ENCODE data around the gene RAB36. TPM values are rescaled to one million over a fixed set of nuclear protein-coding genes. Genes with fewer than 3 reads are reported as not detected.

Gene RAB36
- polyA plus RNA-seq, 1 donor (not counting 4 experiments of a cell fraction or from before 2014, with no cell fraction given) = 1.9 TPM

DNA sequence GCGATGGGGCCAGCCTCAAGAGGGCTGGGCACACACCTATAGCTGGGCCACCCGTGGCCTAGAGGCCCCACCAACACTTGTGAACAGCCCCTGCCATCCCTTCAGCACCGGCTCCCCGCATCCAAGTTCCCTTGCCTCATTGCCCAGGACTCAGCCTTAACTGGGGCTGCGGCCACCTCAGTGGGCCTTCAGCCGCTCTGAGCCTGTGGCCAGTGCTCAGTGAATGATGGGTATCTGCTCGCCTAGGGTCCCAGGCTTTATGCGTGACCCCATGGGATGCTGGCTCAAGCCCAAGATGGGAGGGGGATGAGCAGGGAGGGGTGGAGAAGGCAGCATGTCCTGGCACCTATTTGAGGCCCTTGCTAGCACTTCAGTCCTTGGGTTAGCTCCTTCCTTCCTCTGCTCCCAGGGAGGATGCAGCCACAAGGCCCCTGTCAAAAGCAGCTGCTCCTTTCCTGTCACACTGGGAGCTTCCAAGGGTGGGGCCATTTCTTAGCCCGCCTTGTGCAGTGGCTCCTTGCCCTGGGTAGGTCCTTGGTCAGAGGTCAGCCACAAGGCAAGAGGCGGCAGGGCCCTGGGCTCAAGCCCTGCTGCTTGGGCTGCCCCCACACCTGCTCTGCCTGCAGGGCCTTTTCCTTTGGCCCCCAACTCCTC is 43.1 kb upstream of the RAB36 start:
- Histone ChIP-seq H3K36me3 (ENCODE audit: control insufficient read depth in 2 of 2, extremely low read depth in 1 of 2, insufficient read depth in 2 of 2, low read length in 2 of 2) (no peaks in the 10 kb centered on the region), H3K4me1 (ENCODE audit: control insufficient read depth, extremely low read depth, insufficient read depth, low read length) (no peaks in the 10 kb centered on the region), H4K20me1 (ENCODE audit: control insufficient read depth, extremely low read depth, insufficient read depth, low read length) (no peaks in the 10 kb centered on the region), H3K9me1 (ENCODE audit: control insufficient read depth, extremely low read depth, insufficient read depth, low read length) (no peaks in the 10 kb centered on the region), H3K9me3 (ENCODE audit: control insufficient read depth, low read depth, low read length) (no peaks in the 10 kb centered on the region), H3K4me3 (ENCODE audit: control insufficient read depth in 2 of 3, extremely low read depth in 1 of 3, insufficient read depth in 2 of 3, low read depth in 1 of 3, low read length in 3 of 3) (no peak overlapping the region), H3K79me2 (ENCODE audit: control insufficient read depth, insufficient read depth, low read length) (no peaks in the 10 kb centered on the region), H2AFZ (ENCODE audit: control insufficient read depth, low read length) (no peak overlapping the region), H3K9ac (ENCODE audit: control insufficient read depth, extremely low read depth, insufficient read depth, low read length) (no peak overlapping the region), H3K27me3 (ENCODE audit: control insufficient read depth, extremely low read depth, insufficient read depth, low read length) (no peaks in the 10 kb centered on the region), H3K27ac (ENCODE audit: control insufficient read depth, insufficient read depth, low read length) (no peak overlapping the region), H3K4me2 (ENCODE audit: control insufficient read depth, extremely low read depth, insufficient read depth, low read depth, low read length) (no peak overlapping the region)
- DNase-seq (ENCODE audit: low read depth, low spot score) (no peak), FAIRE-seq (no peak)
- TF ChIP-seq, protein P1, sequence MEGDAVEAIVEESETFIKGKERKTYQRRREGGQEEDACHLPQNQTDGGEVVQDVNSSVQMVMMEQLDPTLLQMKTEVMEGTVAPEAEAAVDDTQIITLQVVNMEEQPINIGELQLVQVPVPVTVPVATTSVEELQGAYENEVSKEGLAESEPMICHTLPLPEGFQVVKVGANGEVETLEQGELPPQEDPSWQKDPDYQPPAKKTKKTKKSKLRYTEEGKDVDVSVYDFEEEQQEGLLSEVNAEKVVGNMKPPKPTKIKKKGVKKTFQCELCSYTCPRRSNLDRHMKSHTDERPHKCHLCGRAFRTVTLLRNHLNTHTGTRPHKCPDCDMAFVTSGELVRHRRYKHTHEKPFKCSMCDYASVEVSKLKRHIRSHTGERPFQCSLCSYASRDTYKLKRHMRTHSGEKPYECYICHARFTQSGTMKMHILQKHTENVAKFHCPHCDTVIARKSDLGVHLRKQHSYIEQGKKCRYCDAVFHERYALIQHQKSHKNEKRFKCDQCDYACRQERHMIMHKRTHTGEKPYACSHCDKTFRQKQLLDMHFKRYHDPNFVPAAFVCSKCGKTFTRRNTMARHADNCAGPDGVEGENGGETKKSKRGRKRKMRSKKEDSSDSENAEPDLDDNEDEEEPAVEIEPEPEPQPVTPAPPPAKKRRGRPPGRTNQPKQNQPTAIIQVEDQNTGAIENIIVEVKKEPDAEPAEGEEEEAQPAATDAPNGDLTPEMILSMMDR (optimal IDR thresholded peaks at IDR 0.05 in 1 of 3, IDR thresholded peaks at IDR 0.05 in 1 of 3, conservative IDR thresholded peaks at IDR 0.05 in 1 of 3; ENCODE audit: extremely low read depth in 1 of 3, insufficient read depth in 2 of 3, low read length in 3 of 3) = no peak
- TF ChIP-seq EZH2 (IDR thresholded peaks at IDR 0.05; ENCODE audit: low read length) = no peak
- dilution Hi-C loops (cut with MboI; ENCODE audit: extremely low pct_ligation_motif_present, low sequenced_read_pairs) = no loop called here

DNA sequence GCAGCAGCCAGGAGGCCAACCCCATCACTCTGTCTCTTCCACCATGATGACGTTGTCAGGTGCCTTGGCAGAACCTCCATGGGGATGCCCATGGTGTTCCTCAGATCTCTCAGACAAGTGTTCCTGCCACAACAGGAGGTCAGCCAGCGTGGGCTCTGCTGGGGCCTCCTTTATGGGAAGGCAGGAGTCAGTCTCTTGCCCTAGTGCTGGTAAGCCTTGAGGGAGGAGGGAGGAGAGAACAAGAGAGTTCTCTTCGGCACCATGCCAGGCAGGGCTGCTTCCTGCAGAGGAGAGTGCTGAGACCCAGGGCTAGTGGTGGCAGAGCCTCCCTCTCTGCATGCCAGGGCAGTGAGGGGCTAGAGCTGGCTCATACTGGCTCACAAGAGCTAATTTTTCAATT is 42.5 kb upstream of the RAB36 start:
- H3K36me3 ChIP-seq (ENCODE audit: control insufficient read depth in 2 of 2, extremely low read depth in 1 of 2, insufficient read depth in 2 of 2, low read length in 2 of 2) = no peaks in the 10 kb centered on the region
- TF ChIP-seq, protein P1 (optimal IDR thresholded peaks at IDR 0.05 in 1 of 3, IDR thresholded peaks at IDR 0.05 in 1 of 3, conservative IDR thresholded peaks at IDR 0.05 in 1 of 3; ENCODE audit: extremely low read depth in 1 of 3, insufficient read depth in 2 of 3, low read length in 3 of 3) = no peak
- TF ChIP-seq EZH2 (IDR thresholded peaks at IDR 0.05; ENCODE audit: low read length) = no peak
- FAIRE-seq = no peak
- no peak for DNase-seq (ENCODE audit: low read depth, low spot score)
- H3K9me3 ChIP-seq (ENCODE audit: control insufficient read depth, low read depth, low read length) = no peaks in the 10 kb centered on the region
- no peaks in the 10 kb centered on the region for H3K4me1 ChIP-seq (ENCODE audit: control insufficient read depth, extremely low read depth, insufficient read depth, low read length)
- no peak overlapping the region for H3K4me2 ChIP-seq (ENCODE audit: control insufficient read depth, extremely low read depth, insufficient read depth, low read depth, low read length)
- H3K4me3 ChIP-seq (ENCODE audit: control insufficient read depth in 2 of 3, extremely low read depth in 1 of 3, insufficient read depth in 2 of 3, low read depth in 1 of 3, low read length in 3 of 3) = no peak overlapping the region
- no peaks in the 10 kb centered on the region for H3K9me1 ChIP-seq (ENCODE audit: control insufficient read depth, extremely low read depth, insufficient read depth, low read length)
- H3K27ac ChIP-seq (ENCODE audit: control insufficient read depth, insufficient read depth, low read length) = no peak overlapping the region
- dilution Hi-C loops (cut with MboI; ENCODE audit: extremely low pct_ligation_motif_present, low sequenced_read_pairs) = no loop called here
- H3K27me3 ChIP-seq (ENCODE audit: control insufficient read depth, extremely low read depth, insufficient read depth, low read length) = no peaks in the 10 kb centered on the region
- no peak overlapping the region for H3K9ac ChIP-seq (ENCODE audit: control insufficient read depth, extremely low read depth, insufficient read depth, low read length)
- no peaks in the 10 kb centered on the region for H4K20me1 ChIP-seq (ENCODE audit: control insufficient read depth, extremely low read depth, insufficient read depth, low read length)
- no peaks in the 10 kb centered on the region for H3K79me2 ChIP-seq (ENCODE audit: control insufficient read depth, insufficient read depth, low read length)
- no peak overlapping the region for H2AFZ ChIP-seq (ENCODE audit: control insufficient read depth, low read length)

Measured in keratinocyte (primary cell).